ENCODE measurements around the gene FHL5.
A peak's percentile ranks its signal among the peaks of the same experiment; 100 is the strongest.
"Not testable (repeated sequence)": the region's sequence is repeated elsewhere in the genome, so short reads cannot be mapped to it uniquely, and the experiment has no call there.

Gene FHL5

GRCh38 chr6:96611342-96611991, 48.5 kb downstream of the FHL5 start:
- no peak for DNase-seq

- DNase-seq, result no peak
These were observed 50.5 kb downstream of the FHL5 start for GRCh38 chr6:96613291-96613999.

DNA sequence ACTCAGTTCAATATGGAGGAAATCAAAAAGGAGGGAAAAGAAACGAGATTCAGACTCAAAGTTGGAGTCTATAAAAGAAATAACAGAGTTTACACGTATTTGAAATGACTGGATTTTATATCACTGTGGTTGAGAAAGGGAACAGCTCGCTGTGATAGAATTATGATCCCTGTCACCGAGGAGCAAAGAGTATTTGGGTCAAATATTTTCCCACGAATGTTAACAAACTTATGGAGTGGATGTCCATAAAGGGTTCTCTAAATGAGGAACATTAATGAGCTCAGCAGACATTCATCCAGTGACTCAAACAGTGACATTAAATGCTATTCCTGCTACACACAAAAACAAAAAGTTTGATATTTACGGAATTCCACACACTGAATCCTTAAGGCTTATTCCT, 57.9 kb downstream of the FHL5 start:
- no peak for DNase-seq

- no peak for DNase-seq
These were observed 59.1 kb downstream of the FHL5 start for GRCh38 chr6:96621983-96622382.

- no peak for DNase-seq
These were observed 62.0 kb downstream of the FHL5 start for GRCh38 chr6:96624957-96625356.

- peak; percentile 17 for DNase-seq
These were observed 63.9 kb downstream of the FHL5 start for GRCh38 chr6:96626759-96627364.

- no peak for DNase-seq
These were observed 68.3 kb downstream of the FHL5 start for GRCh38 chr6:96631248-96631647.

GRCh38 chr6:96637979-96638378, 75.1 kb downstream of the FHL5 start:
- DNase-seq, result not testable (repeated sequence)

GRCh38 chr6:96645106-96645505, 82.2 kb downstream of the FHL5 start:
- no peak for DNase-seq

- DNase-seq, result no peak
These were observed 87.0 kb downstream of the FHL5 start for GRCh38 chr6:96649926-96650325.

GRCh38 chr6:96651816-96652215, 88.9 kb downstream of the FHL5 start:
- no peak for DNase-seq

- no peak for DNase-seq
These were observed 89.6 kb downstream of the FHL5 start for GRCh38 chr6:96652552-96652951.

GRCh38 chr6:96653181-96653580, 90.3 kb downstream of the FHL5 start:
- DNase-seq, result no peak

DNA sequence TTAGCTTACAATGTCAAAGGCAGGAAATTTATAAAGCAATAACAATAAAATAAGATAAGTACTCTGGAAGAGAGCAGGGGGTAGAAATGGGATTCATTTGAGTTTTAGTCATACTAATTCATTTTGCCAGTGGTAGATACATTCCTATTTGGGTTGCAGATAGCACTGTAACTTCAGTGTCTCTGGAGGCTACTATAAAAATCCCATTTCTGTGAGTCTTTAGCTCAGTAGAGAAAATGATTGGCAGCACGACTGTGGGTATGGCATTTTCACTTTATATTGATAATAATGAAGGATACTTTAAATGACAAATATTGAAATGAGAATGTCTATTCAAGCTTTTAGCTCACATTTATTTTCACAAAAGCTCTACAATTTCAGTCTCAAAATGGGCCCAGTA, 93.6 kb downstream of the FHL5 start:
- no peak for DNase-seq

GRCh38 chr6:96657344-96657743, 94.4 kb downstream of the FHL5 start:
- DNase-seq, result no peak

DNA sequence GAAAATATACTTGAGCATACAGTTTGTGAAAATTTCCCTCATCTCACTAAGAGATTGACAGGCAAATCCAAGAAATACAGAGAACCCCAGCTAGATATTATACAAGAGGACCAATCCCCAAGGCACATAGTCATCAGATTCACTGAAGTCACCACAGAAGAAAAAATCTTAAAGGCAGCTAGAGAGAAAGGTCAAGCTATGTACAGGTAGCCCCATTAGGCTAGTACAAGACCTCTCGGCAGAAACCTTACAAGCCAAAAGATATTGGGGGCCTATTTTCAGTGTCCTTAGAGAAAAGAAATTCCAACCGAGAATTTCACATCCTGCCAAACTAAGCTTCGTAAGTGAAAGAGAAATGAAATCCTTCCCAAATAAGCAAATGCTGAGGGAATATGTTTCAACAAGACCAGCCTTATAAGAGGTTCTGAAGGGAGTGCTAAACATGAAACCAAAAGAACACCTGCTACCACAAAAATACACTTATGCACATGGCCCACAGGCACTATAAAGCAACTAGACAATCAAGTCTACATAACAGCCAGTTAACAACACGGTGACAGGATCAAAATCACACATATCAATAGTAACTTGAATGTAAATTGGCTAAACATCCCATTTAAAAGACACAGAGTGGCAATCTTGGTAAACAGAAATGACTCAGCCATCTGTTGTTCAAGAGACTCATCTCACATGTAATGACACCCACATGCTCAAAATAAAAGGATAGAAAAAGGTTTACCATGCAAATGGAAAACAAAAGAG, 96.3 kb downstream of the FHL5 start:
- DNase-seq, result peak; percentile 51

Measured in DMS153 (cell line).